ENCODE measurements around the gene AUTS2.

The AUTS2 gene

DNA sequence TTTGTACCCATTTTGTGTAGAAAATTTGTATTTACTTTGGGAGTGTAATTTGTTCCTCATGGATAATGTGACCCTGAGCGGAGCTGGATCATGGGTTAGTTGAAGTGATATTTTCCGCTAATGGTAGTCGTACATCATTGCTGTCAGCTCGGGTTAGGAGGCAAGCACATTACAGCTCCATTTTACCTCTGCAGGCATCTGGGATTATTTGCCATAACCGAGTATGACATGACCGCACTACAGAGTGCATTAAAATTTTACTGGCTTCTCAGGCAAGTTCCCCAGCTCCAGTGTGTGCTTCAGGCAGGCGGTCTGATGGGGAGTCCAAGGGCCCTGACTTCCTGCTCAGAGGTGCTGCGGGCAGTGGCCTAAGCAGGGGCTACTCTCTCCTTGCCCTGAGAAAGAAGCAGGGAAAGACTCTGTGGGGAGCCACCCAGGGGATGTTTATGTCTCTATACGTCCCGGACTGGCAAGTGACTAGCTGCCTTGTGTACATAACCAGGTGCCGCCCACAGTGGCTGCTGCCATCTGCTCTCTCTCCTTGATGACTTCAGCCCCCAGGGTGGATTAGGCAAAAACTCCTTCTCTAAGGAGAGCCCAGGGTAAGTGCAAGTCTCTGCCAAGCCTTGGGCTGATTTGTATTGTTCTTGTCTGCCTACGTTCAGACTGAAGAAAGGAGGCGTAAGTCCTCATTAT lies 848.3 kb downstream of the AUTS2 start:
- no peak overlapping the region for H3K4me3 ChIP-seq (ENCODE audit: low read length)
- no peak for DNase-seq (ENCODE audit: low read depth)
- TF ChIP-seq, protein P1, sequence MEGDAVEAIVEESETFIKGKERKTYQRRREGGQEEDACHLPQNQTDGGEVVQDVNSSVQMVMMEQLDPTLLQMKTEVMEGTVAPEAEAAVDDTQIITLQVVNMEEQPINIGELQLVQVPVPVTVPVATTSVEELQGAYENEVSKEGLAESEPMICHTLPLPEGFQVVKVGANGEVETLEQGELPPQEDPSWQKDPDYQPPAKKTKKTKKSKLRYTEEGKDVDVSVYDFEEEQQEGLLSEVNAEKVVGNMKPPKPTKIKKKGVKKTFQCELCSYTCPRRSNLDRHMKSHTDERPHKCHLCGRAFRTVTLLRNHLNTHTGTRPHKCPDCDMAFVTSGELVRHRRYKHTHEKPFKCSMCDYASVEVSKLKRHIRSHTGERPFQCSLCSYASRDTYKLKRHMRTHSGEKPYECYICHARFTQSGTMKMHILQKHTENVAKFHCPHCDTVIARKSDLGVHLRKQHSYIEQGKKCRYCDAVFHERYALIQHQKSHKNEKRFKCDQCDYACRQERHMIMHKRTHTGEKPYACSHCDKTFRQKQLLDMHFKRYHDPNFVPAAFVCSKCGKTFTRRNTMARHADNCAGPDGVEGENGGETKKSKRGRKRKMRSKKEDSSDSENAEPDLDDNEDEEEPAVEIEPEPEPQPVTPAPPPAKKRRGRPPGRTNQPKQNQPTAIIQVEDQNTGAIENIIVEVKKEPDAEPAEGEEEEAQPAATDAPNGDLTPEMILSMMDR (conservative IDR thresholded peaks at IDR 0.05; ENCODE audit: low read length), result no peak

DNA sequence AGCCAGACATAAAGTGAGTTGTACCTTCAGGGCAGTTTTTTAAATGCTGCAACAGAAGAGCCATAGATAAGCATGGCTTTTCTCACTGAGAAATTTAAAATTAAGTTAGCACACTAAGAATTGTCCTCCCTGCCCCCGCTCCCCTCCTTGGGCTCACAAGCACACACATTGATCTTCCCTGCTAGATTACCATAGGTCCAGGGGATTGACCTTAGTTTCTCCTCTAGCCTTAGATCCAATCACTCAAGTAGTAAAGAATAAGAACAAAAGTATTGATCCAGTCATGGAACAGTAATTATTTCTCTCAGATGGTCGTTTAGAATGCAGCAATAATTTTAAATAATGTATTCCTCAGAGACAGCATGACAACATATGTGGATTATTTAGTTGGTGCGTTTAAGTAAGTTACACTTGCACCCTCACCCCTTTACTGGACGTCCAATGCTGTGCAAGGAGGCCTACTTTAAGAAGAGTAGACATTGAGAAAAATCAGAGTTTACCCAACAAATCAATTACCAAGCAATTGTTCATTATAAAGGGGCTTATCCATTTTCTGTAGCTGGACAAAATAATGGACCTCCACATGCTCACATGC lies 850.1 kb downstream of the AUTS2 start:
- TF ChIP-seq, protein P1 (conservative IDR thresholded peaks at IDR 0.05; ENCODE audit: low read length), result no peak
- H3K4me3 ChIP-seq (ENCODE audit: low read length), result no peak overlapping the region
- no peak for DNase-seq (ENCODE audit: low read depth)

DNA sequence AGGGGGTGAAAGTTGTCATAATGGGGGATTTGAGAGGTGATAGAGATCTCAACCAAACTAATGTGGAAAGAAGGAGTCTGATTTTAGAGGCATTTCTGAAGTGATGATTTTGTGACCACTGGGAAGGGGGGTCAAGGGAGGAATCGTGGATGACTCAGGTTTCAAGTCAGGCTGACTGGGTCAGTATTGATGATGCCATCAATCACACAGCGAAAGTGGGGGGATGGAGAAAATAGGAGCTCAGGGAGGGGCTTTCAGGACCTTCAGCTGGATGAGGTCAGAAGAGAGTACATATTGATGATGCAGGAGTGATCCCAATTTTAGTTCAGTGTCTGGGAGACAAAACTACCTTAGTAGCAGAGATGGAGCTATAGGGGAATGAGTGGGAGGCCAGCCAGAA lies 852.5 kb downstream of the AUTS2 start:
- H3K4me3 ChIP-seq (ENCODE audit: low read length), result no peak overlapping the region
- no peak for DNase-seq (ENCODE audit: low read depth)
- TF ChIP-seq, protein P1 (conservative IDR thresholded peaks at IDR 0.05; ENCODE audit: low read length), result no peak

DNA sequence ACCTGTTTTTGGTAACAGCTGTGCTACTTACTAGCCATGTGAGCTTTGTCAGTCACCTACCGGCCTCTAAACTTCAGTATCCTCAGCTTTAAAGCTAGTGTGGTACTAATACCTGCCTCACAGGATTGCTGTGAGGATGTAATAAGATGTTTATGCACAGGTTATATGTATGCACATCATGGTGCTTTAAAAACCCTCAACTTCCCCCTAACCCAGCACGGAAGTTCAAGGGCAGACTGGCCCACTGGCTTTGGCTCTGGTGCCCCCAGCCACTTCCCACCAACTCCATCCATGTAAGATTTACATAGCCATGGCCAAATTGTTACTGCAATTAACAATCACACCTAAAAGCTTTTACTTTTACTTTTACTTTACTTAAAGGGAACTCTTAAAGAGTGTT lies 857.6 kb downstream of the AUTS2 start:
- DNase-seq (ENCODE audit: low read depth), result no peak
- TF ChIP-seq, protein P1 (conservative IDR thresholded peaks at IDR 0.05; ENCODE audit: low read length), result no peak
- H3K4me3 ChIP-seq (ENCODE audit: low read length), result no peak overlapping the region

DNA sequence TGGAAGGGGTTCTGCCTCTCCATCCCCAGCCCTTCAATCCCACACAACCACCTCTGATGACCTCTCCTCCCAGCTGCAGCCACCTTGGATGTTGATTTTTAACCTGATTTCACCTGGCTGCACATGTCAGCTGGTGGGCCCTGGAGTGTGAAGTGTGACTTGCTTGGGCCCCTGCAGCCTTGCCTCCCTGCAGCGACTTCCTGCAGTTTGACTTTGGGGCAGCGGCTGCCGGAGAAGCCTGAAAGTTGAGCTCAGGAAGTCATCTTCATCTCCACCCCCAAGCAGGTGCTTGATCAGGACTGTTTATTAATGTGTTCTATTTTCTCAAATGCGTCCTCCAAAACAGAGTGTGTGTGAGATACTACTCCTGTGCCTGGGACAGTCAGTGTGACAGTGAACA lies 858.4 kb downstream of the AUTS2 start:
- no peak overlapping the region for H3K4me3 ChIP-seq (ENCODE audit: low read length)
- DNase-seq (ENCODE audit: low read depth), result no peak
- TF ChIP-seq, protein P1 (conservative IDR thresholded peaks at IDR 0.05; ENCODE audit: low read length), result no peak

DNA sequence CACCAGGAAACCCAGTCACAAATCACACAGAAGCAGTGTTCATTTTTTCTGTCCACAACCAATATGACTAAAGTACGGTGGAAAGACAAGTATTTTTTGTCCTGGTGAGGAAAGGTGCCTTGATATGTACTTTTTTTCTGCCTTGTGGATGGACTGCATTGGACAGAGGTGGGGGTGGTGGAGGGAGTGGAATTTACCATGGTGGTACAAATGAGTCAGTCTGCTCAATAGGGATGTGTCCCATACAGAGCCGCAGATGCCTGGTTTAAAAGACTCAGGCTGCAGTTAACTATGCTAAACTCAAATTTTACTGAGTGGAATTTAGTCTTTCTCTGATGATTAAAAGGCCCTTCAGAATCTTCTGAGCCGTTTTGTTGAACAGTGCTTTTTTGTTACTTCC lies 859.2 kb downstream of the AUTS2 start:
- DNase-seq (ENCODE audit: low read depth), result no peak
- TF ChIP-seq, protein P1 (conservative IDR thresholded peaks at IDR 0.05; ENCODE audit: low read length), result no peak
- no peak overlapping the region for H3K4me3 ChIP-seq (ENCODE audit: low read length)

Measured in AG10803 (cell line).